AG10803 (cell line): ENCODE measurements around the gene NTRK2.

ENCODE experiments used
- DNase-seq: peaks from one replicate; pipeline ENCODE4 v3.0.0; 2010; ENCODE audit warnings: low read depth
- H3K4me3 ChIP-seq: 2 replicates; pipeline ENCODE4 v1.5.1; 2011; ENCODE audit warnings: mild to moderate bottlenecking, low read length, control low read depth
- TF ChIP-seq, protein P1 (sequence below): conservative IDR thresholded peaks from 2 replicates; pipeline ENCODE4 v1.5.1; 2011; ENCODE audit warnings: mild to moderate bottlenecking, low read length, control low read depth, inconsistent platforms

Gene NTRK2

DNA sequence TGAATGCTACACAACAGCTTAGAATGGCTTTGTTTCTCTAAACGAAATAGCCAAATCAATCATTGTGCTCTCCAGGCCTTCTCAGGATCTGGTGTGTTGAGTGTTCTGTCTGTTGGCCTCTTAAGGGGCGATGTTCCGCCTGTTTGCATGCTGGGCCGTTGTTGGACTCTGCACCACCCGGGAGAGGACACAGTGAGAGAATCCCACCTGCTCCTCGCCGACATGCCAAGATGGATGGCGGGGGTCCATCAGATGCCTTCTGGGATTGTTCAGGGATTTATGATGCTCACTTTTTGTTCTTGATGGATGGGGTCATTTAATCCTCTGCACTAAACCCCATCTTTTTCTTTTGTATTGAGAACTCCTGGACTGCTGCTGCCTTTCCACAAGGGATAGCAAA, 159.9 kb downstream of the NTRK2 start:
- no peak for DNase-seq
- H3K4me3 ChIP-seq: no peak overlapping the region
- TF ChIP-seq, protein P1, sequence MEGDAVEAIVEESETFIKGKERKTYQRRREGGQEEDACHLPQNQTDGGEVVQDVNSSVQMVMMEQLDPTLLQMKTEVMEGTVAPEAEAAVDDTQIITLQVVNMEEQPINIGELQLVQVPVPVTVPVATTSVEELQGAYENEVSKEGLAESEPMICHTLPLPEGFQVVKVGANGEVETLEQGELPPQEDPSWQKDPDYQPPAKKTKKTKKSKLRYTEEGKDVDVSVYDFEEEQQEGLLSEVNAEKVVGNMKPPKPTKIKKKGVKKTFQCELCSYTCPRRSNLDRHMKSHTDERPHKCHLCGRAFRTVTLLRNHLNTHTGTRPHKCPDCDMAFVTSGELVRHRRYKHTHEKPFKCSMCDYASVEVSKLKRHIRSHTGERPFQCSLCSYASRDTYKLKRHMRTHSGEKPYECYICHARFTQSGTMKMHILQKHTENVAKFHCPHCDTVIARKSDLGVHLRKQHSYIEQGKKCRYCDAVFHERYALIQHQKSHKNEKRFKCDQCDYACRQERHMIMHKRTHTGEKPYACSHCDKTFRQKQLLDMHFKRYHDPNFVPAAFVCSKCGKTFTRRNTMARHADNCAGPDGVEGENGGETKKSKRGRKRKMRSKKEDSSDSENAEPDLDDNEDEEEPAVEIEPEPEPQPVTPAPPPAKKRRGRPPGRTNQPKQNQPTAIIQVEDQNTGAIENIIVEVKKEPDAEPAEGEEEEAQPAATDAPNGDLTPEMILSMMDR: no peak

DNA sequence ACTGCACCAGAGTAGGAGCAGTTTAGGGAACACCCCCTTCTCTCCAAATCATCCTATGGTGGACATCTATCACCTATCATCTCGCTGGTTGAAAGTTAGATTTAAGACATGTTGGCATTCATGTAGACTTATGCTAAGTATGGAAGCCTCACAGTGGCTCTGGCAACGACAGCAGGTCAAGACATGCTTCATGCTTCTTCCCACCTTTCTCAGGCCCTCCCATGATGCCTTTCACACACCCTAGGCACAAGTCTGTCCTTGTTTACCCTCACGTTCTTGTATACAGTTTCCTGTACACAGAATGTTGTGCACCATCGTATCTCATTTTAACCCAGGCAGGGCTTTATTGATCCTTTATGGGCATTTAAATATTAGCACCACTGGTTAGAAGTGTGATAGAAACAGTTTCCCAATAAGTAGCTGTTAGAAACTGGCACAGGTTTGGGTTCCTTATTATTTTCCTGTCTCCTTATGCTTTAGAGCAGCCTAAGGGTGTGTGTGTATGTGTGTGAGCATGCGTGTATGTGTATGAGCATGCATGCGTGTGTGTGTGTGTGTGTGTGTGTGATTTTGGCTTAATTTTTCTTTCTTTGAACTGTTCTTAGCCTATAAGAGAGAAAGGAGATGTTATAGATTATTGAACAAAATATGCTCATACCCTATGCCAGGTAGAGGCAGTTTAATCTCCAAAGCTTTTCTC, 160.6 kb downstream of the NTRK2 start:
- TF ChIP-seq, protein P1: no peak
- no peak overlapping the region for H3K4me3 ChIP-seq
- DNase-seq: no peak

DNA sequence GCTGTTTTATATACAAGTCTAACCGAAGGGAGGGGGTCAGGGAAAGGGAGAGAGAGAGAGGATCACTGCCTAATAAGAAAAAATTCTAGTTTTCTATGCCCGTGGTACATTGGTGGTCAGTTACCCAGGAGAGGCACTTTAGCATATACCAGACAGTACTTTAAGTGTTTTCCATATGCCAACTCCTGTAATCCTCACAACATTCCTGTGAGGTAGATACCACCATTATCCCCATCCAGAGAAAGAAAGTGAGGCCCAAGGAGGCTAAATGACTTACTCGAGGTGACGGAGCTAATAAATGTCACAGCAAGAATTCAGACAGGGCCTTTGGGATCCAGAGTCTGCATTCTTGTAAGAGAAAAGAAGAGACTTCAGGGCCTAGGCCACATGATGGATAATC, 161.8 kb downstream of the NTRK2 start:
- H3K4me3 ChIP-seq: no peak overlapping the region
- TF ChIP-seq, protein P1: no peak
- no peak for DNase-seq

DNA sequence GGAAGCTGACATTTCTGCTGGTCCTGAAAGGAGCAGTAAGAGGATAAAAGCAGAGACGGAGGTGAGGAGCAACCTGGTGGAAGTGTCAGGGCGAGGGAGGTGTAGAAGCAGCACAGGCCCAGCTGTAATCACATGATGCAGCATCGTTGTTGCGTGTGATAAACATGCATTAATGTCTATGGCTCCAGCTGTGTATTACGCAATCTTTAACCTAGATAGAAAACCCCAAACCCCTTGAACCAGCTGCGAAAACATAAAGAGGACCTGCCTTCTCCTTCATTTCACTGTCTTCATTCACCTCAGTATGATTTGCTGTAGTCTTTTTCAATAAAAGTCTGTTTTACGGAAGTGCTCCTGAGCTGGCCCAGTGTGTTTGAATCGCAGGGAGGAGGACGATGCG, 162.9 kb downstream of the NTRK2 start:
- H3K4me3 ChIP-seq: no peak overlapping the region
- no peak for DNase-seq
- TF ChIP-seq, protein P1: no peak

DNA sequence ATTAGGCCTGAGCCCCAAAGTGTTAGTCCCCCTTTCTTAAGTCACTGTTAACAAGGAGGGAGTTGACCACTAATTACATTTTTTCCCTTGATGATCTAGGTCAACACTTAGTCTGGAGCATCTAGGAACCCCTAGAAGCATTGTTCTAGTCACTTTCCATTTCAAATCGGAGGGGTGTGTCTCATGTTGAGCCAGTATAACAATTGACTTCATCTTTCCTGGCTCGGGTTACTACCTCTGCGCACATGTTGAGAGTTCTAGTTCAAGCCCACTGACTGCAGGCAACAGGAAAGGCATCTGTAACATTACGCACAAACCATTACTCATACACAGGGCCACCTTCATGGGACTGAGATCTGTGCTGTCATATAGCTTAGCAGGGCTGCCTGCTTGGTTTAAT, 164.9 kb downstream of the NTRK2 start:
- no peak overlapping the region for H3K4me3 ChIP-seq
- DNase-seq: no peak
- TF ChIP-seq, protein P1: no peak

DNA sequence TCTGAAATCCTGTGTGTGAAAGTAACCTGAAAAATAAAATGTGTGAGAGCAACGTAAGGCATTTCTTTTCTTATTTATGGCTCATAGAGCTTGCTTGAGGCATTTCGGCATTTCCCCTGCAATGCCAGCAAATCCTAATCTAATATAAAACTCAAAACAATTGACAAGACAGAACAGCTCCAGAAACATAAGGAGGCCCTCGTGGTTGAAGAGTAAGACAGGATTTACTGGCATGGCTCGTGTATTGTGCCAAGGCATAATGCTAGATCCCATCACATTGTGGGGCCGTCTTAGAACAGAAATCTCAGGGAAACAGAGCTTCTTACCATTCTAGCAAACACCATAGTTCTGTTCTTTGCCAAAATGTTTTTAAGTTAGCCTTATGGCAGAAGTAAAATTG, 166.2 kb downstream of the NTRK2 start:
- TF ChIP-seq, protein P1: no peak
- no peak for DNase-seq
- H3K4me3 ChIP-seq: no peak overlapping the region

DNA sequence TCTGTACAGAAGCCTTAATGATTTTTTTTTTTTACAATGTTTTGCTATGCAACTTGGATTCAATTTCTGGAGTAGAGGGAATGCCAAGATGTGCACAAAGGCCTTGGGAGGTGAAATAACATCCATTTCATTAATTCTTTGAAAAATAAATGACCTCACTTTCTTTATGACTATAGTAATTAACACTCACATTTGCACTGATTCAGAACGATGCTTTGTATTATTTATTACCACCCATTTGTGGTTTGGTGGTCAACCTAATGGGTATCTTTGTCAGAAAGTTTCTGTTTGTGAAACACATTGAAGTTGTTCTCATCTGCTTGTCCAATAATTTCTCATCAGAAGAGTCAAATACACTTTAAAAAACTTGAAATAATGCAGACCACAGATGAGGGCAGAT, 169.3 kb downstream of the NTRK2 start:
- no peak for DNase-seq
- H3K4me3 ChIP-seq: no peak overlapping the region
- TF ChIP-seq, protein P1: no peak
